ENCODE data around the gene IGF1.
"Not testable (repeated sequence)": the region's sequence is repeated elsewhere in the genome, so short reads cannot be mapped to it uniquely, and the experiment has no call there.

IGF1 gene

DNA sequence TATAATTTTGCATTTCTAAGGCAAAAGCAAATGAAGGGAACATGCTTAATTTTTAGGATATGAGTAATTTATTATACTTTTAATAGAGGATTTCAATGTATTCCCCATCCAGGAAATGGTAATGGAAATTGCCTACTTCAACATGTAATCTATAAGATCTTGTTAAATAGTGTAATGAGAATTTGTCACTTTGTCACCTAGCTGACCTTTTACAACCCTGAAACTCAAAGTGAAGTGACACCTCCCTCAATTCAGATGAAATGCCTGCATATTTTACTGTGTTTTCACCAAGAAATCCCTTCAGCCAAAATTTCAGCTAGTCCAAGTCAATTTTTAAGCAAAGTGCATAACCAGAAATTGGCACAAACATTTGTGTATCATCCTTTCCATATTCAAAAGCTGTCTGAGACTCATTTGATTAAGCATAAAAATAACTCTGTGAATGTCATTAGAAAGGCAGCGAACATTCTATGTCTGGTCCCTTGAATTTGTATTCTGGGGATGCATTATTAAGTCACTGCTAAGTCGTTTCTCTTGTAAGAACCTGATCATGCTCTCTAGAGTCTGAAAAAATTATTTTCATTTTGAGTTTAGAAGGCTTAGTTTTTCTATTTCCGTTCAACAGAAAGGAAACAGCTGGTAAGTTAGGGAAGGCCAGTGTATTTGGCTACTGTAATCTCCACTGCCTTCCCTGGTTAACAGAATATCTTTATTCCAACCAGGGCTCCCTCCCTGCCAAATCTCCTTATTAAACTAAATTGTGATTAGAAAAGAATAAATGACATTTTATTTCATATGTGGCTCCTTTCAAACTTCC lies 100.8 kb downstream of the IGF1 start:
- no peak for DNase-seq (ENCODE audit: low spot score)

DNA sequence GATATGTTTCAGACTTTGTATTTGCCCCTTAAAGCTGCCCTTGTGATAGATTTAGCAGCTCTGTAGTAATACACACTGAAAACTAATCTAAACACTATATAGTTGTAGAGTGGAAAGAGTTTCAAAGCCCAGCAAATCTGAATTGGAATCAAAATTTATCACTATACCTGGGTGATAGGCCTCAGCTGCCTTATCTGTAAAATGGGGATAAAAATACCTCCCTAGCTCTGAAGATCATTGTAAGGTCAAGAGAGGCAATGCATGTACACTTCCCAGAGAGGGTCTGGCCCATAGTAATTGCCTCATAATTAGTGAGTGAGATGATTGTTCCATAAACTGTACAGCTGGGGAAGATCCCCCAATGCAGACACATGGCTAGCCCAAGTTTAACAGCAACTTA lies 103.6 kb downstream of the IGF1 start:
- no peak for DNase-seq (ENCODE audit: low spot score)

DNA sequence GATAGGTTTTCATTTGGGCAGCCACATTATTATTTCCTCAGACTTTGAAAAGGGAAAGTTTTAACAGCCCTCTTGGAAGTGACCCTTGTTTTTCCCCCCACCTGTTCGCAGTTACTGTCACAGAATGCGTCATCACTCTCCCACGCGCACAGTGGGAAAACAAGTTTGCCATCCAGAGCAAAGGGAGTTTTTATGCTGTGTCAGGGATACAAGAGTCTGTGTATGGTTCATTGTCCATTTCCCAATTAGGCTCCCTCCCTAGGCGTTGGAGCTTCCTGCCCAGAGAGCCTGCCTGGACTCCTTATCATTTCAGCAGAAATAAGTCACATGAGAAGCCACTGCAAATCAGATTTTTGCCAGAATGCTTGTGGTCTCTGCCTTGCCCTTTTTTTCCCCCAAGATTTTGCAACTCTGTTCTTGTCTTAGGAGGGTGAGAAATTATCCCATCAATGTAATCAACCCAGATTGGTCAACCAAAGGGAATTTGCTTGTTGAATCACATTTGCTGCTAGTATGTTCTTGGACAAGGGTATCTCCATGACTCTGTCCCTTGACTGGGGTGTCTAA lies 104.1 kb downstream of the IGF1 start:
- no peak for DNase-seq (ENCODE audit: low spot score)

DNA sequence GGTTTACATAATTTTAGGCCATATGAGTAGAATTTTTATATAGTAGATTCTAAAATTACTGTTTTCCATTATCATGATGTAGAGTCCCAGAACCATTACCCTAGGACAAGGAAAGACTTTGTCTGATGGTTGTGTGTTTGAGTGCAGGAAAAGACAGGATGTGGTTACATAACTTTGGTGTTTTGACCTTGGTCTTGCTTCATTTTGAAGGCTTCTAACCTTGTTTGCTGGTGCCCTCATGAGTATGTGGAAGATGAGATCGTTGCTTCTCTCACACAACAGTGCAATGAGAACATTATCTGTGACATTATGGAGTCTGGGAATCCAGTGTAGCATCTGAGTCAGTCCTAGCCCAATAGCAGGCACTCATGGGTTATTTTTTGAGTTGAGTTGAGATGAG lies 106.2 kb downstream of the IGF1 start:
- DNase-seq (ENCODE audit: low spot score), result no peak

DNA sequence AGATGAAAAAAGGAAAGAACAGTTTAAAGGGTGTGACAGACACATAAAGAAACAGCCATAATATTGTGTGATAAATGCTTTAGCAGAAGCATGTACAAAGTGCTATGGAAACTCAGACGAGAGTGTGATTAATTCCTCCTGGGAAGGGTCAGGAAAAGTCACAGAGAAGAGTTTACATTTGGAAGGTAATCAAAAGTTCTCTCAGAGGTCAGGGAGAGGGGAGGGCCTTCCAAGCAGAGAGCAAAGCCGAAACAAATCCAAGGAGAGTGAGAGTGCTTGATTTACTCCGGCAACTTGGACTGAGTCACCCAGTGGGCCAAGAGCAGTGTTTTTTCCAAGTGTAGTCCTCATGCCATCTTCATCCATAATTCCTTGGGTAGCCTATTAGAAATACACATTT lies 108.3 kb downstream of the IGF1 start:
- no peak for DNase-seq (ENCODE audit: low spot score)

DNA sequence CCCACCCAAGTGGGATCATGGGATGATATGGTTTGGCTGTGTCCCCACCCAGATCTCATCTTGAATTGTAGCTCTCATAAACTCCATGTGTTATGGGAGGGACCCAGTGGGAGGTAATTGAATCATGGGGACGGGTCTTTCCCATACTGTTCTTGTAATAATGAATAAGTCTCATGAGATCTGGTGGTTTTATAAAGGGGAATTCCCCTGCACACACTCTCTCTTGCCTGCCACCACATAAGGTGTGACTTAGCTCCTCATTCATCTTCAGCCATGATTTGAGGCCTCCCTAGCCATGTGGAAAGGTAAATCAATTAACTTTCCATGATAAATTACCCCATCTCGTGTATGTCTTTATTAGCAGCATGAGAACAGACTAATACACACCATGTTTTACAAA lies 109.2 kb downstream of the IGF1 start:
- DNase-seq (ENCODE audit: low spot score), result no peak

DNA sequence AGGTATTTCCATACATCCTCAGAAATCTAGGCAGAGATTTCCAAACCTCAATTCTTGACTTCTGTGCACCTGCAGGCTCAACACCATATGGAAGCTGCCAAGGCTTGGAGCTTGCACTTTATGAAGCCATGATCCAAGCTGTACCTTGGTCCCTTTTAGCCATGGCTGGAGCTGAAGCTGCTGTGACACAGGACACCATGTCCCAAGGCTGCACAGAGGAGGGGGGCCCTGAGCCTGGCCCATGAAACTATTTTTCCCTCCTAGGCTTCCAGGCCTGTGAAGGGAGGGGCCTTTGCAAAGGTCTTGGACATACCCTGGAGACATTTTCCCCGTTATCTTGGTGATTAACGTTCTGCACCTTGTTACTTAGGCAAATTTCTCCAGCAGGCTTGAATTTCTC lies 110.5 kb downstream of the IGF1 start:
- no peak for DNase-seq (ENCODE audit: low spot score)

DNA sequence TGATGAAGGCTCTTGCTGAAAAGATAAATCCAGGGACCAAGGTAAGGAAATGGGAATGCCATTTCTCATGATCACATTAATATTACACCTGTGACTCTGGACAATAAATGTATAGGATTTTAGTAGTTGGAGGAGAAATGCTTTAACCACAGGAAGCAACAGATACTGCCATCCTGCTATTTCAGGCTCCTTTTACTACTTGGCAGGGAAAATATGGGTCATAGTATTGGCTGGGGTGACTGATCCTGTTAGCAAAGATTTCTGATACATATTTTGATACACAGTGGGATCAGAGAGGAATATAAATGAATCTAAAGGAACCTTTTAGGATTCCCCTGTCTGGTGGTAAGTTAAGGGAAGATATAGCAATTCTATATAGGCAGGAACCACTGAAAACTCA lies 115.0 kb downstream of the IGF1 start:
- DNase-seq (ENCODE audit: low spot score), result no peak

DNA sequence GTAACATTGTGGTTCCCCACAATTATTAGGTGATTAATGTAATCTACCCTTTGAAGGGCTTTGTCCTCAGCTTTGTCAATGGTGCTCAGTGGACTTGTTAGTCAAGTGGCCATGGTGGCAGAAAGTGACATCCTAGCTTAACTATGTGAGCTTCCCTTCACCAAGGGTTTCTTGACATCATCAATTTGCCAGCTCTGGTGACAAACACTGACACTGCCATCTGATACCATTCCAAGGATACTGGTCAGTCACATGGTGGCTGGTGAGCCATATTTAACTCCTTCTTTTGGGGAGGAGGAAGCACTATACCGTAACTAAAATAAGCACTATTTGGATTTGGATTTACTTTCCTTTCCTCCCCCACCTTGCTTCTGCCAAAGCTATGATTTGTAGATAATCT lies 115.7 kb downstream of the IGF1 start:
- no peak for DNase-seq (ENCODE audit: low spot score)

DNA sequence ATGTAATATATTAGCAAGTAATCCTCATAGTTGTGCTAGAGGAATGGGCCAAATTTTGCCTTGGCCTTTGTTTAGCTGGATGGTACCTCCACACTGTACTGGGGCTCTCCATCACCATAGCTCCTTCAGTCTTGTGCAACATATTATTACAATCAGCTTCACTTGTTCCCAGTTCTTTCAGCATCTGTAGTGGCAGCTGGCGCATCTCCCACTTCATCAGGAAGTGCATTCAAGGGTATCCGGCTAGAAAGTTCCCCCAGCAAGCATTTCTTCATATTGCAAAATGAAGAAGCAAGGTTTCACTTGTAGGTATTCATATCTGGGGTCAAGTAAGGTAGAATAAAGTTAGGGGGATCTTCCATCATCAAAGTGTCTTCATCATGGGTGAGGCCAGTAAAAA lies 123.7 kb downstream of the IGF1 start:
- DNase-seq (ENCODE audit: low spot score), result no peak

DNA sequence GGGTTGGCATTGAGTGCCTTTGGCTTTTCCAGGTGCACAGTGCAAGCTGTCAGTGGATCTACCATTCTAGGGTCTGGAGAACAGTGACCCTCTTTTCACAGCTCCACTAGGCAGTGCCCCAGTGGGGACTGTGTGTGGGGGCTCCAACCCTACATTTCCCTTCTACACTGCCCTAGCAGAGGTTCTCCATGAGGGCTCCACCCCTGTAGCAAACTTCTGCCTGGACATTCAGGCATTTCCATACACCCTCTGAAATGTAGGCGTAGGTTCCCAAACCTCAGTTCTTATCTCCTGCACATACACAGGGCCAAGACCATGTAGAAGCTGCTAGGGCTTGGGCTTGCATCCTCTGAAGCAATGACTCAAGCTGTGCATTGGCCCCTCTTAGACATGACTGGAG lies 126.1 kb downstream of the IGF1 start:
- DNase-seq (ENCODE audit: low spot score), result not testable (repeated sequence)

DNA sequence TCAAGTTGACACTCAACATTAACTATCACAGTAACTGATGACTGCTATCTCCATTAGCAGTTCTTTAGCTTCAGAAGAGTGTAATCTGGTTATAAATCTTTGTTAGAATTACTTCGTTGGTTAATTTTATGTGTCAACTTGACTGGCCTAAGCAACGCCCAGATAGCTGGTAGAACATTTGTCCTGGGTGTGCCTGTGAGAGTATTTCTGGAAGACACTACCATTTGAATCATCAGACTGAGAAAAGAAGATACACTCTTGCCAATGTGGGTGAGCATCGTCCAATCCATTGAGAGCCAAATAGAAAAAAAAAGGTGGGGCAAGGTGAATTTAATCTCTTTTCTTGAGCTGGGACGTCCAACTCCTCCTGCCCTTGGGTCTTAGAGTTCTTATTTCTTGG lies 129.0 kb downstream of the IGF1 start:
- no peak for DNase-seq (ENCODE audit: low spot score)

DNA sequence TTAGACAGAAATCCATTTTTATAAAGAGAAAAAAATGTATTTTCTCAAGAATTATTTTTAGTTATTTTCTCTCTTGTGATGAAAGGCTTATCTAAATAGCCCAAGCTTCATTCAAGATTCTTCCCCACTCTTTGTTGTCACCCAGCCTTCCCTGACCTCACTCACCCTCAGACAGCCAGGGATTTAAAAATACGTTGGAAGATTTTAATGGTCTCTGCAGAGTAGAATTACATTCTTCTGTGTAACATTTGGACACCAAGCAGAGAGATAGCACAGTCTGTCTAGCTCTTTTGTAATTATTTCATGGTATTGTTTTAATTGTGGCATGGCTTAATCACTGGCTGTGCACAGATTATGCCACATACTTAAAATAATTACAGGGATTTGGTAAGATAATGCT lies 130.3 kb downstream of the IGF1 start:
- no peak for DNase-seq (ENCODE audit: low spot score)

DNA sequence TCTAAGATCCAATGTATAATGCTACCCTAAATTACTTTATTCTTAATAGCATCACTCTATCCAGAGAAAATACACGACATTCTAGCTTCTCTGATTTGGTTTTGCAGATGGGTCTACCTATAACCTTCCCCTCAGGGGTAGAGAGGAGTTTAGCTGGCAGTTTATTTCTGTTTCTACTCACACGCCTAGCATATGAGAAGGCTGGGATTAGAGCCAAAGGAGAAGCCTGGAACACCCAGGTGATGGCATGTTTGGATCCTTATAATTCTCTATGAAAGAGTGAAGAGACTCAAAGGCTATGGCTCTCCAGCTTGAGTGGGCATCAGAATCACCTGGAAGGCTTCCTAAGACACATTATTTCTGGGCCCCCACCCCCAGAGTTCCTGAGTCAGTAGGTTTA lies 131.3 kb downstream of the IGF1 start:
- DNase-seq (ENCODE audit: low spot score), result no peak

DNA sequence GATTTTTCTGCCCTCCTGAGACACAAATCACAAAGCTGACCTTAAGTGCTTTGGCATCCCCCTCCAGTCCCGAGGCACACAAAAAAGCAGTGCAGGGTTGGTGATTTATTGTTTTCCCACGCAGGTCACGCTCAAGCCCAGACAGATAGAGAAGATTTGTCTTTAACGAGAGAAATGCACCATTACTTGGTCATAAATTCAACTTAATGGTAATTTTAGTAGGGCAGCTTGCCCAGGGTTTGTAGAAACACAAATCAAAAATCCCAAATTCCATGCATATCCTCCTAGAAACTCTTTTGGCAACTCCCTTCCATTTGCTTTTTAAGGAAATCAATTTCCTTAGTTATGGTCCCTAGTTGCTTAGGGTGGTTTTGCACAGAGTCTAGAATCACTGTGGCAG lies 132.6 kb downstream of the IGF1 start:
- no peak for DNase-seq (ENCODE audit: low spot score)

Data from ecto neural progenitor cell (in vitro differentiated cells).